ENCODE results near the gene COL9A2. TPM values are rescaled to one million over a fixed set of nuclear protein-coding genes. Genes with fewer than 3 reads are reported as not detected.

Gene COL9A2
- total RNA-seq, 1 donor from 2014 or later: 48.1 TPM

DNA sequence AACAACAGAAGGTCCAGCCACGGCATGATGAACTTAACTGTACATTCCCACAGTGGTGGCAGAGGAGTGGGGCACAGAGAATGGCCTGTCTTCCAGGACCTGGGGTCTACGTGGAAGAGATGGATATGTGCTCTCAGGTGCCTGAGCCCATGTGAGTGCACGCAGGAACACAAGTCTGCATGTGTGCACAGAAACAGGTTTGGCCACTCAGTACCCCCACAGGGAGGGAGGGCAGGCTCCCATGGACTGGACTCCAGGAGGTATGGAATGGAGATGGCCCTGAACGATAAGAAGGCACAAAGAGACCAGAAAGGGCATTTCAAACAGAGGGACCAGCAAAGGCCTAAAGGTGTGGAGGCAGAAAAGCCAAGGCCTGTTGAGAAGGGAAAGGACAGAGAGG is 10.8 kb downstream of the COL9A2 start:
- no peak for DNase-seq (ENCODE audit: low spot score, unreplicated experiment)
- TF ChIP-seq, protein P1, sequence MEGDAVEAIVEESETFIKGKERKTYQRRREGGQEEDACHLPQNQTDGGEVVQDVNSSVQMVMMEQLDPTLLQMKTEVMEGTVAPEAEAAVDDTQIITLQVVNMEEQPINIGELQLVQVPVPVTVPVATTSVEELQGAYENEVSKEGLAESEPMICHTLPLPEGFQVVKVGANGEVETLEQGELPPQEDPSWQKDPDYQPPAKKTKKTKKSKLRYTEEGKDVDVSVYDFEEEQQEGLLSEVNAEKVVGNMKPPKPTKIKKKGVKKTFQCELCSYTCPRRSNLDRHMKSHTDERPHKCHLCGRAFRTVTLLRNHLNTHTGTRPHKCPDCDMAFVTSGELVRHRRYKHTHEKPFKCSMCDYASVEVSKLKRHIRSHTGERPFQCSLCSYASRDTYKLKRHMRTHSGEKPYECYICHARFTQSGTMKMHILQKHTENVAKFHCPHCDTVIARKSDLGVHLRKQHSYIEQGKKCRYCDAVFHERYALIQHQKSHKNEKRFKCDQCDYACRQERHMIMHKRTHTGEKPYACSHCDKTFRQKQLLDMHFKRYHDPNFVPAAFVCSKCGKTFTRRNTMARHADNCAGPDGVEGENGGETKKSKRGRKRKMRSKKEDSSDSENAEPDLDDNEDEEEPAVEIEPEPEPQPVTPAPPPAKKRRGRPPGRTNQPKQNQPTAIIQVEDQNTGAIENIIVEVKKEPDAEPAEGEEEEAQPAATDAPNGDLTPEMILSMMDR (IDR thresholded peaks at IDR 0.05; ENCODE audit: unreplicated experiment): no peak
- peaks cover 1% of the 10 kb centered on the region for H3K36me3 Mint-ChIP-seq (ENCODE audit: insufficient read depth)
- H3K27ac Mint-ChIP-seq: no peak overlapping the region
- H3K27me3 Mint-ChIP-seq: no peaks in the 10 kb centered on the region
- H3K4me3 Mint-ChIP-seq (ENCODE audit: low read depth): no peak overlapping the region
- H3K9me3 Mint-ChIP-seq (ENCODE audit: low read depth): no peaks in the 10 kb centered on the region
- H3K4me1 Mint-ChIP-seq (ENCODE audit: low read depth): peaks cover 4% of the 10 kb centered on the region

DNA sequence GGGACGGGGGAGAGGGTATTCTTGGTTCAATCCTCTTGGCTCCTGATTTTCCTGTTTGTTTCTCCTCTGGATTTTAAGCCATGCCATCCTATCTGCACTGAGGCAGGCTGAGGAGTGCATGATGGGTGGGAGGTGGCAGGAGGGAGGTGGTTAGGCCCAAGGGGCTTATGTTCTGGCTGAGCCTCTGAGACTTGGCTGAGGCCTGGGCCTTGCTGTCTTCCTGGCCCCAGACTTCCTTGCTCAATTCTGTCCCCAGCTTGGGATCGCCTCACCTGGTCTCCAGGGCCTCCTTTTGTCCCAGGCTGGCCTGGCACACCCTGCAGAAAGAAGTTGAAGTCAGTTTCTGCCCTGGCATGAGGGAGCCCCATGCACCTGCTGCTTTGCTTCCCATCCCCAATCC is 11.2 kb downstream of the COL9A2 start:
- no peak for DNase-seq (ENCODE audit: low spot score, unreplicated experiment)
- Mint-ChIP-seq H3K27ac (no peak overlapping the region), H3K4me1 (ENCODE audit: low read depth) (peaks cover 4% of the 10 kb centered on the region), H3K9me3 (ENCODE audit: low read depth) (no peaks in the 10 kb centered on the region), H3K27me3 (no peaks in the 10 kb centered on the region), H3K36me3 (ENCODE audit: insufficient read depth) (peaks cover 1% of the 10 kb centered on the region), H3K4me3 (ENCODE audit: low read depth) (no peak overlapping the region)
- TF ChIP-seq, protein P1 (IDR thresholded peaks at IDR 0.05; ENCODE audit: unreplicated experiment): no peak

- no peak for DNase-seq (ENCODE audit: low spot score, unreplicated experiment)
- Mint-ChIP-seq H3K27me3 (no peaks in the 10 kb centered on the region), H3K9me3 (ENCODE audit: low read depth) (no peaks in the 10 kb centered on the region)
Observed at GRCh38 chr1:40305451-40305850, 11.6 kb downstream of the COL9A2 start.

GRCh38 chr1:40303790-40304189 is 13.3 kb downstream of the COL9A2 start:
- H3K27ac Mint-ChIP-seq: no peak overlapping the region
- DNase-seq (ENCODE audit: low spot score, unreplicated experiment): no peak
- H3K36me3 Mint-ChIP-seq (ENCODE audit: insufficient read depth): peaks cover 1% of the 10 kb centered on the region
- no peaks in the 10 kb centered on the region for H3K27me3 Mint-ChIP-seq
- peaks cover 4% of the 10 kb centered on the region for H3K4me1 Mint-ChIP-seq (ENCODE audit: low read depth)
- TF ChIP-seq, protein P1 (IDR thresholded peaks at IDR 0.05; ENCODE audit: unreplicated experiment): no peak
- no peaks in the 10 kb centered on the region for H3K9me3 Mint-ChIP-seq (ENCODE audit: low read depth)
- H3K4me3 Mint-ChIP-seq (ENCODE audit: low read depth): no peak overlapping the region

More at GRCh38 chr1:40305451-40305850, 11.6 kb downstream of the COL9A2 start:
- H3K27ac Mint-ChIP-seq: no peak overlapping the region
- H3K36me3 Mint-ChIP-seq (ENCODE audit: insufficient read depth): peaks cover 1% of the 10 kb centered on the region
- no peak overlapping the region for H3K4me3 Mint-ChIP-seq (ENCODE audit: low read depth)
- peaks cover 4% of the 10 kb centered on the region for H3K4me1 Mint-ChIP-seq (ENCODE audit: low read depth)
- TF ChIP-seq, protein P1 (IDR thresholded peaks at IDR 0.05; ENCODE audit: unreplicated experiment): no peak

DNA sequence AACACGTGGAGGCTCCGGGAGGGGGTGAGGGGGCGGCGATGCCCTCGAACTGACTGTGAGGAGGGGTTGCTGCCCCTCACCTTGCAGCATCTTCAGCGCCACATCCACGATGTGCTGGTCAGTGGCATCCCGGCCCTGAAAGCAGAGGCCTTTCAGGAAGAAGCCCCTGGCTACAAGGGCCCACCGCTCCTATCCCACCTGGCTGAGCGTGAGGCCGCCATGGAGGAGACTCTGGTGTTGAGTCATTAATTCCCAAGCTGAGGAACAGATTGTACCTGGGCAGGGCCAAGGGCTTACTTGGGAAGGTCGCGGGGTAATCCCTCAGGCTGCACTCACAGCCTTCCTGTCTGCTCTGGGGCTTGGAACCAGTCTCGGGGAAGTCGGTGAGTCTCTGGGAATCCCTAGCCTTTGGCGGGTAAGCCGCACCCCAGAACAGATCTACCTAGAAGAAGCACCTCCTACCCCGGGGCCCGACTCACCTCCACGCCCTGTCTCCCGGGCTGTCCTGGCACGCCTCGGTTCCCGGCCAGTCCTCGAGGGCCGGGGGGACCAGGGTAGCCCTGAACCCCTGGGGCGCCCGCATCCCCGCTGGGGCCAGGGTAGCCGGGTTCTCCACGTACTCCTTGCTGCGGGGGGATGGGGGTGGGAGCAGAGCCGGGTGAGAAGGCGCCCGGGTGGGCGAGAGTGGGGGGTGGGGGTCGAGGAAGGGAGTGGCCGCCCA is 13.9 kb downstream of the COL9A2 start:
- Mint-ChIP-seq H3K27ac (no peak overlapping the region), H3K27me3 (no peaks in the 10 kb centered on the region), H3K4me1 (ENCODE audit: low read depth) (peaks cover 4% of the 10 kb centered on the region), H3K9me3 (ENCODE audit: low read depth) (no peaks in the 10 kb centered on the region), H3K4me3 (ENCODE audit: low read depth) (no peak overlapping the region), H3K36me3 (ENCODE audit: insufficient read depth) (peaks cover 1% of the 10 kb centered on the region)
- TF ChIP-seq, protein P1 (IDR thresholded peaks at IDR 0.05; ENCODE audit: unreplicated experiment): no peak
- no peak for DNase-seq (ENCODE audit: low spot score, unreplicated experiment)

Data from progenitor cell of endocrine pancreas (in vitro differentiated cells).